Measurements from ENCODE around the gene TRMT1L. TPM values are rescaled to one million over a fixed set of nuclear protein-coding genes. Genes with fewer than 3 reads are reported as not detected.
A peak's percentile ranks its signal among the peaks of the same experiment; 100 is the strongest.
"Not testable (repeated sequence)": the region's sequence is repeated elsewhere in the genome, so short reads cannot be mapped to it uniquely, and the experiment has no call there.

The TRMT1L gene, protein sequence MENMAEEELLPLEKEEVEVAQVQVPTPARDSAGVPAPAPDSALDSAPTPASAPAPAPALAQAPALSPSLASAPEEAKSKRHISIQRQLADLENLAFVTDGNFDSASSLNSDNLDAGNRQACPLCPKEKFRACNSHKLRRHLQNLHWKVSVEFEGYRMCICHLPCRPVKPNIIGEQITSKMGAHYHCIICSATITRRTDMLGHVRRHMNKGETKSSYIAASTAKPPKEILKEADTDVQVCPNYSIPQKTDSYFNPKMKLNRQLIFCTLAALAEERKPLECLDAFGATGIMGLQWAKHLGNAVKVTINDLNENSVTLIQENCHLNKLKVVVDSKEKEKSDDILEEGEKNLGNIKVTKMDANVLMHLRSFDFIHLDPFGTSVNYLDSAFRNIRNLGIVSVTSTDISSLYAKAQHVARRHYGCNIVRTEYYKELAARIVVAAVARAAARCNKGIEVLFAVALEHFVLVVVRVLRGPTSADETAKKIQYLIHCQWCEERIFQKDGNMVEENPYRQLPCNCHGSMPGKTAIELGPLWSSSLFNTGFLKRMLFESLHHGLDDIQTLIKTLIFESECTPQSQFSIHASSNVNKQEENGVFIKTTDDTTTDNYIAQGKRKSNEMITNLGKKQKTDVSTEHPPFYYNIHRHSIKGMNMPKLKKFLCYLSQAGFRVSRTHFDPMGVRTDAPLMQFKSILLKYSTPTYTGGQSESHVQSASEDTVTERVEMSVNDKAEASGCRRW
- polyA plus RNA-seq (2012; ENCODE audit: low read depth, missing spikeins): 10.7 TPM

DNA sequence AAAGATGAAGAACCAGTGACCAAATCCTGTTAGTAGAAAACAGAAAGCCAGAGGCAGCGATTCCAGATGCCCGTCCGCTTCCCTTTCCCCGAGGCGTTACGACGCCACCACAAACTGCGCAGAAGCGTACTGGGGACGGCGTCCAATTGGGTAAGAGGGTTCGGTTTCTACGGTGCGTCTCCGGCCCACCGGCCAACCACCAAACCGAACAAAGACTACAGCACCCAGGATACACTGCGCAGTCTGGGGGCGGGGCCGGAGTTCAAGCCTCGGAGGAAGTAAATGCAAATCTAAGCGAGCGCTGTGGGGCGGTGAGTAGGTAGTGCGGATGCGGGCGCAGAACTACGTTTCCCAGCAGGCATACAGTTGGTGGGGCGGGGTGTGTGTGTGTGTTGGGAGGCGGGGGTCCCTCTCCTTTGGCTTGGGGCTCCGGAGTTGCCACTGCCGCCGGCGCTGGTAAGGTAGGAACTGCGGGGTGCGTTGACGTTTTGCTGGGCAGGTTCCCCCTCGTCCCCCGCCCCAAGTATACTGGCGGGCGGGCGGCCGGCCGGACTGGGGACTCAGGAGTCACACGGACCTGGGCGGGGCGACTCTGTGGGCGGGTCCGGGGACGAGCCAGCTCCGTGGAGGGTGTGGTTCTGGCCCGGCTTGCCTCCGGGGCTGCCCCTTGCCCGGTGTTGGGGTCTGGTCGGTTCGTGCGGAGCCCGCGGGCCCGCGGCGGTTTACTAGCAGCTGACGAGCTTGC, at the start of gene TRMT1L, which contains the start of gene SWT1:
TRMT1L (minus strand) TSS at position 100 of the 745 bp plus-strand sequence. CDS start 241 bp downstream, outside the sequence.
SWT1 (plus strand) TSS at position 314 of the 745 bp plus-strand sequence. CDS start 3,675 bp downstream, outside the sequence.
- FAIRE-seq (peak; percentile 99), DNase-seq (ENCODE audit: insufficient read length, low spot score) (peak; percentile 69)
- TF ChIP-seq TAF1 (IDR thresholded peaks at IDR 0.05; ENCODE audit: low read depth, low read length) (peak; percentile 53), POLR2A (IDR thresholded peaks at IDR 0.05; ENCODE audit: low read depth, low read length) (peak; percentile 89), PAX5 (IDR thresholded peaks at IDR 0.05; ENCODE audit: insufficient read depth, low read length, severe bottlenecking) (no peak), POU2F2 (IDR thresholded peaks at IDR 0.05; ENCODE audit: low read depth, low read length) (peak; percentile 97), SPI1 (IDR thresholded peaks at IDR 0.05; ENCODE audit: low read depth, low read length) (peak; percentile 32; the same call in 1 of the 2 replicates), POLR2AphosphoS5 (IDR thresholded peaks at IDR 0.05; ENCODE audit: low read depth, low read length) (peak; percentile 91)

GRCh38 chr1:185200889-185201288, 44.1 kb upstream of the TRMT1L start:
- FAIRE-seq: no peak
- no peak for DNase-seq (ENCODE audit: insufficient read length, low spot score)

DNA sequence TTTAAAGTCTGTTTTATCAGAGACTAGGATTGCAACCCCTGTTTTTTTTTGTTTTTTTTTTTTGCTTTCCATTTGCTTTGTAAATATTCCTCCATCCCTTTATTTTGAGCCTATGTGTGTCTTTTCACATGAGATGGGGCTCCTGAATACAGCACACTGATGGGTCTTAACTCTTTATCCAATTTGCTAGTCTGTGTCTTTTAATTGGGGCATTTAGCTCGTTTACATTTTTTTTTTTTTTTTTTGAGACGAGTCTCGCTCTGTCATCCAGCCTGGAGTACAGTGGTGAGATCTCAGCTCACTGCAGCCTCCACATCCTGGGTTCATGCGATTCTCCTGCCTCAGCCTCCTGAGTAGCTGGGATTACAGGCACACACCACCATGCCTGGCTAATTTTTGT, 42.0 kb upstream of the TRMT1L start:
- not testable (repeated sequence) for DNase-seq (ENCODE audit: insufficient read length, low spot score); FAIRE-seq

More at GRCh38 chr1:185200889-185201288, 44.1 kb upstream of the TRMT1L start:
- TF ChIP-seq POLR2A (IDR thresholded peaks at IDR 0.05; ENCODE audit: low read depth, low read length) (no peak), POU2F2 (IDR thresholded peaks at IDR 0.05; ENCODE audit: low read depth, low read length) (no peak), PAX5 (IDR thresholded peaks at IDR 0.05; ENCODE audit: insufficient read depth, low read length, severe bottlenecking) (no peak), SPI1 (IDR thresholded peaks at IDR 0.05; ENCODE audit: low read depth, low read length) (no peak), POLR2AphosphoS5 (IDR thresholded peaks at IDR 0.05; ENCODE audit: low read depth, low read length) (no peak), TAF1 (IDR thresholded peaks at IDR 0.05; ENCODE audit: low read depth, low read length) (no peak)

DNA sequence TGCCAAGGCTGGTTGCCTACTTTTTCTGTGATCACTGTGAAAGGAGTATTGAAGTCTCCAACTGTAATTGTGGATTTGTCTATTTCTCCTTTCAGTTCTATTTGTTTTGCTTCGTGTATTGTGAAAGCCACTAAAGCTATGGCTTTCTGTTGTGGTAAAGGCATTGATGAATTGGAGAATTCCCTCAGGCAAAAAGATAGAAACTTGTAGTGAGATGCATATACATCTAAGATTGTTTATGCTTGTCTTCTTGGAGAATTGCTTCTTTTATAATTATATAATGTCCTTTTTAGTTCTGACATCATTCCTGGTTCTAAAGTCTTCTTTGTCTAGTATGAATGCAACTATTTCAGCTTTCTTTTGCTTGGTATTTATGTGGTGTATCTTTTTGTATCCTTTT, 37.0 kb upstream of the TRMT1L start:
- FAIRE-seq (no peak), DNase-seq (ENCODE audit: insufficient read length, low spot score) (no peak)
- TF ChIP-seq POLR2AphosphoS5 (IDR thresholded peaks at IDR 0.05; ENCODE audit: low read depth, low read length): no peak
- no peak for TF ChIP-seq PAX5 (IDR thresholded peaks at IDR 0.05; ENCODE audit: insufficient read depth, low read length, severe bottlenecking)
- TF ChIP-seq POLR2A (IDR thresholded peaks at IDR 0.05; ENCODE audit: low read depth, low read length): no peak
- TF ChIP-seq POU2F2 (IDR thresholded peaks at IDR 0.05; ENCODE audit: low read depth, low read length): no peak
- TF ChIP-seq TAF1 (IDR thresholded peaks at IDR 0.05; ENCODE audit: low read depth, low read length): no peak
- TF ChIP-seq SPI1 (IDR thresholded peaks at IDR 0.05; ENCODE audit: low read depth, low read length): no peak

DNA sequence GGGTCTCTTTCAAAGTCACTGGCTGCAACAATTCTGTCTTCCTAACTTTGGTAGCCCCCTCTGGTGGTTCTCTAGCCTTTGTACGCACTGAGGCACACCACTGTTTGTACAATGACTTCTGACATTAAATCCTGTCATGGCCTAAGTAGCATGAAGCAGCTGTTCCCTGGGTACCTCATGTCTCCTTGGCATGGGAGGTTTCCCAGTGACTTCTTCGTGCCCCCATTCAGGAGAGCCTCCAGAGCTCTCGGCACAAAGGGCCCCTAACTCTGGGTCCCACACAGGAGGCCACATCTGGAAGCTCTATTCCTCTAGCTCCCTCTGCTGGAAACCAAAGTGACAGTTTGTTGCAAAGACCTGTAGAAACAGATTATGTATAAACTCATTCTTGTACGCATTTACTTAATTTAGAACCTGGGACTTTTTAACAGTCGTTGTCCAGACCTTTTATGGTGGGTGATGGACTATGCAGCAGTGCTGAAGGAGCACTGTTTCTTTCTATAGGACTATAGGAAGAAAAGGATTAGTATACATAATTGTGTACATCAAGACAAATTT, 13.6 kb upstream of the TRMT1L start:
- DNase-seq (ENCODE audit: insufficient read length, low spot score) (peak; percentile 25), FAIRE-seq (peak; percentile 87)
- TF ChIP-seq TAF1 (IDR thresholded peaks at IDR 0.05; ENCODE audit: low read depth, low read length): no peak
- TF ChIP-seq POLR2AphosphoS5 (IDR thresholded peaks at IDR 0.05; ENCODE audit: low read depth, low read length): no peak
- no peak for TF ChIP-seq POLR2A (IDR thresholded peaks at IDR 0.05; ENCODE audit: low read depth, low read length)
- TF ChIP-seq SPI1 (IDR thresholded peaks at IDR 0.05; ENCODE audit: low read depth, low read length): no peak
- no peak for TF ChIP-seq POU2F2 (IDR thresholded peaks at IDR 0.05; ENCODE audit: low read depth, low read length)
- no peak for TF ChIP-seq PAX5 (IDR thresholded peaks at IDR 0.05; ENCODE audit: insufficient read depth, low read length, severe bottlenecking)

GRCh38 chr1:185166106-185166505, 9.4 kb upstream of the TRMT1L start:
- DNase-seq (ENCODE audit: insufficient read length, low spot score) (no peak), FAIRE-seq (no peak)
- no peak for TF ChIP-seq PAX5 (IDR thresholded peaks at IDR 0.05; ENCODE audit: insufficient read depth, low read length, severe bottlenecking)
- no peak for TF ChIP-seq POU2F2 (IDR thresholded peaks at IDR 0.05; ENCODE audit: low read depth, low read length)
- TF ChIP-seq POLR2A (IDR thresholded peaks at IDR 0.05; ENCODE audit: low read depth, low read length): no peak
- TF ChIP-seq SPI1 (IDR thresholded peaks at IDR 0.05; ENCODE audit: low read depth, low read length): no peak
- no peak for TF ChIP-seq POLR2AphosphoS5 (IDR thresholded peaks at IDR 0.05; ENCODE audit: low read depth, low read length)
- no peak for TF ChIP-seq TAF1 (IDR thresholded peaks at IDR 0.05; ENCODE audit: low read depth, low read length)

GRCh38 chr1:185162491-185162890, 5.7 kb upstream of the TRMT1L start:
- DNase-seq (ENCODE audit: insufficient read length, low spot score) (no peak), FAIRE-seq (no peak)
- TF ChIP-seq POLR2A (IDR thresholded peaks at IDR 0.05; ENCODE audit: low read depth, low read length) (no peak), SPI1 (IDR thresholded peaks at IDR 0.05; ENCODE audit: low read depth, low read length) (no peak), PAX5 (IDR thresholded peaks at IDR 0.05; ENCODE audit: insufficient read depth, low read length, severe bottlenecking) (no peak), TAF1 (IDR thresholded peaks at IDR 0.05; ENCODE audit: low read depth, low read length) (no peak), POU2F2 (IDR thresholded peaks at IDR 0.05; ENCODE audit: low read depth, low read length) (no peak), POLR2AphosphoS5 (IDR thresholded peaks at IDR 0.05; ENCODE audit: low read depth, low read length) (no peak)

DNA sequence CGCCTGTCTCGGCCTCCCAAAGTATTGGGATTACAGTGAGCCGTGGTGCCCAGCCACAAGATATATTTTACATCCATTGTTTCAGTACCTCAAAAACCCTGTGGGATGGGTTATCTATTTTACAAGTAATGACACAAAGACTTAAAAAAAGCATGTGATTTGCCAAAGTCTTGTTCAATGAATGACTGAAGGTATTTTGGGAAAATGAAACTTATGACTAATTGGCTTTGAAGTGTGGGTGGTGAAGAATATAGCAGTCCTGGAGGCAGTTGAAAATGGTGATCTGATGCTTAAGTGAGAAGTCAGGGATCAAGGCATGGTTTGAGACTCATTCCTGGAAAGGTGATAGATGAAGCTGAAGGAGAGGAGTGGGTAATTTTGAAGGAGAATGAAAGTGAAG, 3.2 kb upstream of the TRMT1L start:
- TF ChIP-seq TAF1 (IDR thresholded peaks at IDR 0.05; ENCODE audit: low read depth, low read length) (no peak), POU2F2 (IDR thresholded peaks at IDR 0.05; ENCODE audit: low read depth, low read length) (no peak), POLR2AphosphoS5 (IDR thresholded peaks at IDR 0.05; ENCODE audit: low read depth, low read length) (no peak), PAX5 (IDR thresholded peaks at IDR 0.05; ENCODE audit: insufficient read depth, low read length, severe bottlenecking) (no peak), POLR2A (IDR thresholded peaks at IDR 0.05; ENCODE audit: low read depth, low read length) (no peak), SPI1 (IDR thresholded peaks at IDR 0.05; ENCODE audit: low read depth, low read length) (no peak)
- FAIRE-seq (peak; percentile 23), DNase-seq (ENCODE audit: insufficient read length, low spot score) (no peak)
